ENCODE results near the gene NUMB. TPM values are rescaled to one million over a fixed set of nuclear protein-coding genes. Genes with fewer than 3 reads are reported as not detected.

Gene NUMB
- total and polyA plus RNA-seq, 3 experiments from 2014 or later: 36.5 to 39.0 (median 38.5) TPM

DNA sequence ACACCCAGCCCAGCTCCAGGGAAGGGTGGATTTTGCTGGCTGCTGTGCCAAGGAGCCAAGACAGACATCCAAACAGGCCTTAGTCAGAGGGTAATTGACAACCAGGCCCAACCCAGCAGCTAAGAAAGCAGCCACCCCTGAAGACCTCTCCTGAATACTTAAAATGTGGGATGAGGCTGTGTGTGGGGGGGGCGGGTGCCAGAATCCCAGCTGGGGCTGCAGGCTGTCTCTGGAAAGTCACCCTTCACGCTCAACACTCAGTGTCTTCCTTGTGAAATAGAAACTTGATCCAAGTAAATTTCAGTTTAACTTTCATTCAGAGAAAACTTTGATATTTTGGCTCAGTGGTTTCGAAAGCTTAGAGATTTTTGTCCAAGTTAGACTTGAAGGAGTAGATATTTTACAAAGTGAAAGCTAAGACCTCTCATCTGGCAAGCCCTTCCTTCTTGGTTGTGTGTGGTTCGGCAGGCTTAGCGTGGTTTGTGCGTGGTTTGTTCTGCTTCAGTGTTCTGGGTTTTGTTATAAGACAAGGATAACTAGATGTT is 215.9 kb downstream of the NUMB start:
- H3K36me3 ChIP-seq (ENCODE audit: insufficient read depth, low read length): no peaks in the 10 kb centered on the region
- no peaks in the 10 kb centered on the region for H3K36me3 Mint-ChIP-seq
- no peak for DNase-seq
- no peak overlapping the region for H3K4me3 ChIP-seq (ENCODE audit: low read length)
- ChIA-PET CTCF (no interaction called here), POLR2A (no interaction called here)
- H3K4me1 ChIP-seq (ENCODE audit: insufficient read depth, low read length): no peaks in the 10 kb centered on the region
- peaks cover 18 to 31% (median 28%) of the 10 kb centered on the region in 3 donors for H3K4me1 Mint-ChIP-seq
- H3K9me3 ChIP-seq (ENCODE audit: low read length): no peaks in the 10 kb centered on the region
- peaks cover 57 to 58% of the 10 kb centered on the region in 2 donors for H3K27me3 Mint-ChIP-seq
- H3K4me3 Mint-ChIP-seq: peak overlapping the region in 5 of 7 donors; percentile 0 to 80 (median 46)
- H3K27ac ChIP-seq (ENCODE audit: low read depth, low read length): no peak overlapping the region
- peaks cover 36% of the 10 kb centered on the region for H3K27me3 ChIP-seq (ENCODE audit: insufficient read depth, low read length, poor library complexity, severe bottlenecking)
- H3K9me3 Mint-ChIP-seq: peaks cover 0 to 4% (median 0%) of the 10 kb centered on the region in 5 donors
- no peak overlapping the region for H3K27ac Mint-ChIP-seq

DNA sequence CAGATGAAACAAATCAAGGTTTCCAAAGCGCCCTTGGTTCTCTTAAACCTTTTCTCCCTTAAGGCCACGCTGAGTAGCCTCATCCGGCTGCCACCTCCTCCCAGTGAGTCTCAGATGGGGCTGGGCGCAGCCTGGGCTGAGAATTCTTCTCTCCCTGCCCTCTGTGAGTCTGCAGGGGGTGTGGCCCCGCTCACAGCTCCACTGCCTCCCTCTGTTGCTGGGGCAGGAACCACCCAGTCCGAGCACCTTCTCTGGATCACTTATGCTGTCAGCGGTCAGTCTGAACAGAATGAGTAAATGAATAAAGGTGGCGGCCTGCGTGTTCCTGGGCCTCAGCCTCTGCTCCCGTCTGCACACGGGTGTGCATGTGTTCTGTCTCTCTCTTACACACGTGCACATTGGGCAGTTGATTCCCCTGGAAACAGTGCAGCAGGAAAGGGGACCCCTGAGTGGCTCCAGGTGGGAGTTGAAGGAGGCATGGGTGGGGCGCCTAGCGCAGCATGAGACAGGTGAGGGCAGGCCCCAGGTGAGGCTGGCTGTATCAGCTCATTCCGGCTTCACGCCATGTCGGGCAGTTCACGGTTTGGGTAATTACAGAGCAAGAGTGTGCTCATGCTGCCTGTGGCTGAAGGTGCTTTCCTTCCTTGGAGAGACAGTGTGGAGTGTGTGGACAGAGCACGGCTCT is 216.7 kb downstream of the NUMB start:
- ChIA-PET CTCF (no interaction called here), POLR2A (no interaction called here)
- peaks cover 42% of the 10 kb centered on the region for H3K27me3 ChIP-seq (ENCODE audit: insufficient read depth, low read length, poor library complexity, severe bottlenecking)
- H3K36me3 Mint-ChIP-seq: no peaks in the 10 kb centered on the region
- H3K36me3 ChIP-seq (ENCODE audit: insufficient read depth, low read length): no peaks in the 10 kb centered on the region
- H3K4me3 ChIP-seq (ENCODE audit: low read length): no peak overlapping the region
- H3K9me3 Mint-ChIP-seq: peaks cover 0 to 2% (median 0%) of the 10 kb centered on the region in 5 donors
- H3K4me1 Mint-ChIP-seq: peaks cover 16 to 30% (median 25%) of the 10 kb centered on the region in 3 donors
- H3K9me3 ChIP-seq (ENCODE audit: low read length): no peaks in the 10 kb centered on the region
- no peaks in the 10 kb centered on the region for H3K4me1 ChIP-seq (ENCODE audit: insufficient read depth, low read length)
- peak in 1 of 5 donors; percentile 36 for DNase-seq
- no peak overlapping the region for H3K4me3 Mint-ChIP-seq
- peaks cover 57 to 65% of the 10 kb centered on the region in 2 donors for H3K27me3 Mint-ChIP-seq
- H3K27ac ChIP-seq (ENCODE audit: low read depth, low read length): no peak overlapping the region
- H3K27ac Mint-ChIP-seq: no peak overlapping the region

DNA sequence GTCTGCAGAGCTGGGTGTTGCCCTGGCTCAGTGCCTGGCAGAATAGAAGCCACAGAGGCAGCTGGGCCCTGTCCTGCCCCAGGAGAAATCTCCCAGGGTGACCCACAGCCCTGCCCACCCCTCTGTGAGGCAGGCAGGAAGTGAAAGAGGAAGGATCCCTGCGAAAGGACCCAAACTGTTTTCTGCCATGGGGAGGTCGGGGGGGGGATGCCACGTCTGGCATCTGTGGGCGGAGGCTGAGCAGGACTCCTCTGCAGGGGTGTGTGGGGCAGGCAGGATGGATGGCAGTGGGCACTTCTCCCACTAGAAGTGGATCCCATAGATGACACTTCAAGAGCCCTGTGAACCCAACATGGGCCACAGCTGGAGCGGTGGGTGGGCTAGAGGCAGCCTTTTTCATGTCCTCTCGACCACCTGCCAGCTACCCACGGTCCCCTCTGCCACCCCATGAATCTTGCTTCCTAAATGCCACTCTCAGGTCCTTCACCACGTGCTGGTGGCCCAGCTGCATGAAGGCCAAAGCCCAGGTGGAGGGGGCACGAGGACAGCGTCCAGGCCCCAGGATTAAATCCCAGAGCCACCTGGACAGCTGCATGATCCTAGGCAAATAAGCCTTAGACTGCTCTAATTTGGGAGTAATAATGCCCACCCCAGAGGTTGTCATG is 217.4 kb downstream of the NUMB start:
- Mint-ChIP-seq H3K9me3 (peaks cover 0 to 2% (median 0%) of the 10 kb centered on the region in 5 donors), H3K4me1 (peaks cover 14 to 31% (median 22%) of the 10 kb centered on the region in 3 donors), H3K27ac (no peak overlapping the region), H3K4me3 (no peak overlapping the region), H3K27me3 (peaks cover 59 to 70% of the 10 kb centered on the region in 2 donors), H3K36me3 (no peaks in the 10 kb centered on the region)
- H3K27me3 ChIP-seq (ENCODE audit: insufficient read depth, low read length, poor library complexity, severe bottlenecking): peaks cover 42% of the 10 kb centered on the region
- H3K4me3 ChIP-seq (ENCODE audit: low read length): no peak overlapping the region
- no peaks in the 10 kb centered on the region for H3K36me3 ChIP-seq (ENCODE audit: insufficient read depth, low read length)
- no peak overlapping the region for H3K27ac ChIP-seq (ENCODE audit: low read depth, low read length)
- H3K4me1 ChIP-seq (ENCODE audit: insufficient read depth, low read length): no peaks in the 10 kb centered on the region
- POLR2A ChIA-PET: no interaction called here
- CTCF ChIA-PET: no interaction called here
- DNase-seq: no peak
- no peaks in the 10 kb centered on the region for H3K9me3 ChIP-seq (ENCODE audit: low read length)

DNA sequence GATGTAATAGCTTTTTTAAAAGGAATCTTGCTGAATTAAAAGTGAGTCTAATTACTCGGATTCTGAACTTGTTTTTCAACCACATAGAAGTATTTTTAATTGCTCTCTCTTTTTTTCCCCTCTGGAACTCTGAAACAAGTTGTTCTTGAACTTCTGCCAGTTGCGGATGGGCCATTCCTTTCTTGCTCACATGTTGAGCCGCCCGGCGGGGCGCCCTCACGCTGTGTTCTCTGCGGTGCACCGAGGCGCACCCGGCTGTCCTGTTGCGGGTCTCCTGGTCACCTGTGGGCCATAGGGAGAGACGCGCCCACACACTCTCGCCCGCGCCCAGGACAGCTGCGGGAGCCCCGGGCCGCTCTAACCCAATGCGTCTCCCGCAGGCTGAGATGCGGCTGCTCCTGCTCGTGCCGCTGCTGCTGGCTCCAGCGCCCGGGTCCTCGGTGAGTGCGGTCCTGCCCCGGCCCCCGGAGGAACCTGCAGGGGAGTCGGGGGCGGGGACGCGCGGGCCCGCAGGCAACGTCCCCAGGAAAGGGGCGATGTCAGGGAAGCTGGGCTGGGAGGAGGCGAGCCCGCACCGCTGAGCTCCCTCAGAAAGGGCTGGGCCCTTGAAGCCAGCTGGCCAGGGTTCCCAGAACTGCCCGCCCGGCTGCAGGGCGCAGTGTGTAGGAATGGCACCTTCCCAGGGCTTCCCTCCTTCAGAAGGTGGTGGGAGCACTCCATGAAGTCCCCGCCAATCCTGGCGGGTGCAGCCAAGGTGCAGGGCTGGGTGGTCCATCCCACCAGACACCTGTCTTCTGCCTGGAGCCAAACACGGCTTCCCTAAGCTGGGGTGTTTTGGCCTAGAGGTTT is 218.7 kb downstream of the NUMB start:
- H3K36me3 ChIP-seq (ENCODE audit: insufficient read depth, low read length): no peaks in the 10 kb centered on the region
- H3K27ac ChIP-seq (ENCODE audit: low read depth, low read length): no peak overlapping the region
- peaks cover 49% of the 10 kb centered on the region for H3K27me3 ChIP-seq (ENCODE audit: insufficient read depth, low read length, poor library complexity, severe bottlenecking)
- no peak for DNase-seq
- ChIA-PET POLR2A (no interaction called here), CTCF (no interaction called here)
- H3K9me3 Mint-ChIP-seq: peaks cover 0 to 2% (median 0%) of the 10 kb centered on the region in 5 donors
- peaks cover 65 to 78% of the 10 kb centered on the region in 2 donors for H3K27me3 Mint-ChIP-seq
- H3K4me3 Mint-ChIP-seq: no peak overlapping the region
- H3K27ac Mint-ChIP-seq: no peak overlapping the region
- H3K4me1 ChIP-seq (ENCODE audit: insufficient read depth, low read length): no peaks in the 10 kb centered on the region
- H3K9me3 ChIP-seq (ENCODE audit: low read length): no peaks in the 10 kb centered on the region
- no peaks in the 10 kb centered on the region for H3K36me3 Mint-ChIP-seq
- H3K4me3 ChIP-seq (ENCODE audit: low read length): no peak overlapping the region
- H3K4me1 Mint-ChIP-seq: peaks cover 11 to 26% (median 22%) of the 10 kb centered on the region in 3 donors

DNA sequence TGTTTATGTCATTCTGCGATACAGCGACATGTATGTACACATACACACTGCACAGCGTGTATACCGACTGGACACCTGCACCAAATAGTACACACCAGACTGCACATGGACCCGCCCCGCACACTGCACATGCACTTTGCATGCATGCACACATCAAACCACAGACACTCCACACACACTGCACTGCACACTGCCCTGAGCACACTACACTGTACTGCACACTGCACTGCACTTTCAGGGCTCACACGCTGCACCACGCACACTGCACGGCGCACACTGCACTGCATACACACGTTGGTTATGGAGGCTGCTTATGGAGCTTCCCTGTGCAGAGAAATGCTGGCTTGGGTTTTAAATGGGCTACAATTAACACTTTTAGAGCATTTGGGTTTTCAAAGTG is 219.4 kb downstream of the NUMB start:
- Histone ChIP-seq H3K36me3 (ENCODE audit: insufficient read depth, low read length) (no peaks in the 10 kb centered on the region), H3K9me3 (ENCODE audit: low read length) (no peaks in the 10 kb centered on the region), H3K4me1 (ENCODE audit: insufficient read depth, low read length) (no peaks in the 10 kb centered on the region), H3K4me3 (ENCODE audit: low read length) (no peak overlapping the region), H3K27me3 (ENCODE audit: insufficient read depth, low read length, poor library complexity, severe bottlenecking) (peaks cover 48% of the 10 kb centered on the region), H3K27ac (ENCODE audit: low read depth, low read length) (no peak overlapping the region)
- Mint-ChIP-seq H3K4me3 (peak overlapping the region in 2 of 7 donors; percentile 26 to 44), H3K9me3 (peaks cover 0 to 2% (median 0%) of the 10 kb centered on the region in 5 donors), H3K4me1 (peaks cover 11 to 26% (median 22%) of the 10 kb centered on the region in 3 donors), H3K27me3 (peaks cover 66 to 80% of the 10 kb centered on the region in 2 donors), H3K36me3 (no peaks in the 10 kb centered on the region), H3K27ac (no peak overlapping the region)
- POLR2A ChIA-PET: interaction anchor here (0.5 kb wide), 1 partner anchor 206 kb away, joined by 7 read pairs; no protein-coding TSS in a partner anchor
- CTCF ChIA-PET: no interaction called here
- DNase-seq: no peak

DNA sequence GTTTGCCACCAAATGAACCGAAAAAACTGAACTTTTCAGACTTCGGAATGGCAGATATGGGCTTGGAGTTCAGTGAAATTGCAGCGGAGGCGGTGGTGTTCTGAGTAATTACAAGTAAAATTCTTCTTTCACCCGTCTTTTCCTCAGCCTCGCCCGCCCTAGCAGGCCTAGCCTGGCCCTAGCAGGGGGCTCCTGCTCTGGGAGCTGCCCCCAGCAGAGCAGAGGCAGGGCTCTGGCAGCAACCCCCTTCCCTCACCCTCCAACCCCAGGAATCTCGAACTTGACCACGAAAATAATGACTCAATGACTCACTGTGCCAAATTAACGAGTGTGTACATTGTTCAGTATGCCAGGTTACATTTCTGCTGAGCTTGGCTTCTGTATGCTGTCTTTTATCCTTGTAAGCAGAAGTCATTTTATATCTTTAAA is 219.9 kb downstream of the NUMB start:
- H3K27me3 Mint-ChIP-seq: peaks cover 66 to 80% of the 10 kb centered on the region in 2 donors
- no peak for DNase-seq
- no peaks in the 10 kb centered on the region for H3K36me3 ChIP-seq (ENCODE audit: insufficient read depth, low read length)
- ChIA-PET CTCF (no interaction called here), POLR2A (interaction anchor here (0.5 kb wide), 1 partner anchor 207 kb away, joined by 7 read pairs; no protein-coding TSS in a partner anchor)
- no peaks in the 10 kb centered on the region for H3K36me3 Mint-ChIP-seq
- H3K4me1 ChIP-seq (ENCODE audit: insufficient read depth, low read length): no peaks in the 10 kb centered on the region
- H3K4me3 Mint-ChIP-seq: peak overlapping the region in 4 of 7 donors; percentile 15 to 39 (median 30)
- H3K4me3 ChIP-seq (ENCODE audit: low read length): no peak overlapping the region
- no peak overlapping the region for H3K27ac Mint-ChIP-seq
- H3K9me3 ChIP-seq (ENCODE audit: low read length): no peaks in the 10 kb centered on the region
- no peak overlapping the region for H3K27ac ChIP-seq (ENCODE audit: low read depth, low read length)
- peaks cover 49% of the 10 kb centered on the region for H3K27me3 ChIP-seq (ENCODE audit: insufficient read depth, low read length, poor library complexity, severe bottlenecking)
- peaks cover 10 to 23% (median 18%) of the 10 kb centered on the region in 3 donors for H3K4me1 Mint-ChIP-seq
- peaks cover 0 to 2% (median 0%) of the 10 kb centered on the region in 5 donors for H3K9me3 Mint-ChIP-seq

DNA sequence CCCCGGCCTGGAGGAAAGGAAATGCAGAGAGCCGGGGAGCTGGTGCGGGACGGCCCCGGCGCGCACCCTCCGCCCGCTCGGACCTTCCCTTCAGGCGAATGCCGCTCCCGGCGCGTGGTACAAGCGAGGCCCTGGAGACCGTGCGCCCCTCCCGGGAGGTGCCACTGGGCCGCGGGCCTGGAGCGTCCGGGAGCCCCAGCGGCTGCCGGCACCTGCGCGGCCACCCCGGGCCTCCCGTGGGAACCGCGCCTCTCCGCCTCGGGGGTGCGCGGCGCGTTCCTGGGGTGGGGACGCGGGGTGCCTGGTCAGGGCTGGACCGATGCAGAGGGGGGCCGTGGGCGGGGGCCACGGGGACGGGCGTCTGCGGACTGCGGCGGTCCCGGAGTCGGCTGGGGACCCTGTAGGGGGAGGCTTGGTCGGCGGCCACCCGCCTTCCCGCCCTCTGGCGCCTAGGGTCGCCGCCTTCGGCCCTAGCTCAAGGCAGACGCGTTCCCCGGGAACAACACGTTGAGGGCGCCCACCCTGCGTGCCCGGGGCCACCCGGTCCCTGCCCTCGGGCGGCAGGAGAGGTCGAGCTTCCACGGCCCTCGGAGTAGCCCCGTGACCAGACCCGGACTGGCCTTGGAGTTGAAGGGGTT is 220.4 kb downstream of the NUMB start:
- Mint-ChIP-seq H3K27ac (no peak overlapping the region), H3K4me3 (peak overlapping the region in 4 of 7 donors; percentile 15 to 39 (median 30)), H3K27me3 (peaks cover 62 to 79% of the 10 kb centered on the region in 2 donors), H3K36me3 (no peaks in the 10 kb centered on the region), H3K4me1 (peaks cover 10 to 20% (median 16%) of the 10 kb centered on the region in 3 donors), H3K9me3 (no peaks in the 10 kb centered on the region)
- Histone ChIP-seq H3K27ac (ENCODE audit: low read depth, low read length) (no peak overlapping the region), H3K36me3 (ENCODE audit: insufficient read depth, low read length) (no peaks in the 10 kb centered on the region), H3K4me3 (ENCODE audit: low read length) (no peak overlapping the region), H3K4me1 (ENCODE audit: insufficient read depth, low read length) (no peaks in the 10 kb centered on the region), H3K27me3 (ENCODE audit: insufficient read depth, low read length, poor library complexity, severe bottlenecking) (peaks cover 52% of the 10 kb centered on the region), H3K9me3 (ENCODE audit: low read length) (no peaks in the 10 kb centered on the region)
- ChIA-PET CTCF (no interaction called here), POLR2A (no interaction called here)
- no peak for DNase-seq

Data from CD8-positive, alpha-beta memory T cell (primary cell).